ENCODE results near the gene CA10. TPM values are rescaled to one million over a fixed set of nuclear protein-coding genes. Genes with fewer than 3 reads are reported as not detected.

The CA10 gene
- total RNA-seq, 6 experiments from 2014 or later: not detected

GRCh38 chr17:51876986-51877385 is 281.5 kb downstream of the CA10 start:
- Histone ChIP-seq H3K4me1 (no peaks in the 10 kb centered on the region), H3K27me3 (no peaks in the 10 kb centered on the region), H3K27ac (no peak overlapping the region), H3K36me3 (no peaks in the 10 kb centered on the region), H3K4me3 (no peak overlapping the region), H3K9me3 (no peaks in the 10 kb centered on the region)
- intact Hi-C loops (cut with DNase I): no loop called here
- TF ChIP-seq POLR2A (IDR thresholded peaks at IDR 0.05) (no peak), CTCF (IDR thresholded peaks at IDR 0.05) (no peak)
- no peak for ATAC-seq
- no peak for DNase-seq

- H3K27me3 ChIP-seq: no peaks in the 10 kb centered on the region
- ATAC-seq (no peak), DNase-seq (no peak)
- H3K27ac ChIP-seq: no peak overlapping the region
- intact Hi-C loops (cut with DNase I): no loop called here
- H3K9me3 ChIP-seq: no peaks in the 10 kb centered on the region
- no peaks in the 10 kb centered on the region for H3K4me1 ChIP-seq
- no peaks in the 10 kb centered on the region for H3K36me3 ChIP-seq
- 23% methylated on average over 3 of the region's 3 CpGs for WGBS (ENCODE audit: insufficient coverage, low coverage, low lambda C conversion rate, missing lambda C conversion rate)
- TF ChIP-seq POLR2A (IDR thresholded peaks at IDR 0.05): no peak
- TF ChIP-seq CTCF (IDR thresholded peaks at IDR 0.05): no peak
- H3K4me3 ChIP-seq: no peak overlapping the region
These were observed 285.2 kb downstream of the CA10 start for GRCh38 chr17:51873302-51873701.

- H3K27me3 ChIP-seq: no peaks in the 10 kb centered on the region
- TF ChIP-seq CTCF (IDR thresholded peaks at IDR 0.05) (no peak), POLR2A (IDR thresholded peaks at IDR 0.05) (no peak)
- WGBS (ENCODE audit: insufficient coverage, low coverage, low lambda C conversion rate, missing lambda C conversion rate): 6% methylated on average over 2 of the region's 2 CpGs
- no peak overlapping the region for H3K27ac ChIP-seq
- no peaks in the 10 kb centered on the region for H3K9me3 ChIP-seq
- intact Hi-C loops (cut with DNase I): no loop called here
- no peak overlapping the region for H3K4me3 ChIP-seq
- DNase-seq: no peak
- H3K4me1 ChIP-seq: no peaks in the 10 kb centered on the region
- no peaks in the 10 kb centered on the region for H3K36me3 ChIP-seq
- no peak for ATAC-seq
These were observed 289.1 kb downstream of the CA10 start for GRCh38 chr17:51869387-51869786.

- peak in 2 of 3 donors; percentile 17 to 50 for DNase-seq
- Histone ChIP-seq H3K27ac (no peak overlapping the region), H3K27me3 (no peaks in the 10 kb centered on the region), H3K4me1 (no peaks in the 10 kb centered on the region), H3K4me3 (no peak overlapping the region), H3K36me3 (no peaks in the 10 kb centered on the region), H3K9me3 (no peaks in the 10 kb centered on the region)
- WGBS (ENCODE audit: insufficient coverage, low coverage, low lambda C conversion rate, missing lambda C conversion rate): 3% methylated on average over 5 of the region's 5 CpGs
- intact Hi-C loops (cut with DNase I): no loop called here
- peak; percentile 52 to 78 (median 60) for ATAC-seq
- TF ChIP-seq POLR2A (IDR thresholded peaks at IDR 0.05): no peak
- TF ChIP-seq CTCF (IDR thresholded peaks at IDR 0.05): peak; percentile 35 to 79 (median 61)
These were observed 297.5 kb downstream of the CA10 start for GRCh38 chr17:51860954-51861561.

Data from right lobe of liver (tissue), 6 donors.